Measurements from ENCODE around the gene OCEL1.

The OCEL1 gene

DNA sequence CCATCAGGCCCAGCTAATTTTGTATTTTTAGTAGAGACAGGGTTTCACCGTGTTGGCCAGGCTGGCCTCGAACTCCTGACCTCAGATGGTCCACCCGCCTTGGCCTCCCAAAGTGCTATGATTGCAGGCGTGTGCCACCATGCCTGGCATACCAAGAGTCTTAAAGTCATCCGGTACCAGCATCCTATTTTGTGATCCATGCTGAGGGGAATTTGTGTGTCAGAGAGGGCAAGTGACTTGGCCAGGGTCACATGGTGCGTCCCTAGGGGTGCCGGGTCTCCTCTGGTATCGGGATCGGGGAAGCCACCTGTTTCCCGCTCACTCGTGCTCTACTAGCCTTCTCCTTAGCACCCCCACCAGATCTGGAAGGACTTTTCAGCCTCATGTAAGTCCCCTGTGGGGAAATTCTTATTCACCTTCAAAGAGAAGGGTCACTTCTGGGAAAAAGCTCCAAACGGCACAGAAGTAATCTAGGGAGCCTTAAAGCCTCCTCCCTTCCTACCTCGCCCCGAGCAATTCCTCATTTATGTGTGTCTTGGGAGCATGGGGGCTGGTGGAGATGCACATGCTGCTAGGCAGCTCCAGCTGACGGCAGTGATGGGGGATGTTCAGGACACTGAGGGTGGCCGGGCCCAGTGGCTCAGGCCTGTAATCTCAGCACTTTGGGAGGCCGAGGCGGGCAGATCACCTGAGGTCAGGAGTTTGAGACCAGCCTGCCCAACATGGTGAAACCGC, 49.6 kb downstream of the OCEL1 start:
- POLR2A ChIA-PET: no interaction called here
- 100% methylated on average over 15 of the region's 19 CpGs for WGBS (ENCODE audit: insufficient coverage)

More for the DNA sequence above, 49.6 kb downstream of the OCEL1 start:
- no peak for DNase-seq
- Histone ChIP-seq H3K27ac (ENCODE audit: insufficient read depth in 1 of 2, low read depth in 1 of 2, low read length in 2 of 2, poor library complexity in 1 of 2, severe bottlenecking in 2 of 2) (no peak overlapping the region), H3K9me3 (ENCODE audit: control extremely low read depth in 1 of 5, control insufficient read depth in 4 of 5, insufficient read depth in 2 of 5, low read depth in 1 of 5, low read length in 4 of 5) (no peaks in the 10 kb centered on the region), H3K36me3 (ENCODE audit: control insufficient read depth in 4 of 4, insufficient read depth in 4 of 4, low read length in 3 of 4) (peaks cover 20 to 58% (median 44%) of the 10 kb centered on the region in 4 experiments), H3K27me3 (replicated peaks in 2 of 5; ENCODE audit: control insufficient read depth in 4 of 5, insufficient read depth in 5 of 5, low read length in 4 of 5) (no peaks in the 10 kb centered on the region), H3K4me1 (ENCODE audit: control extremely low read depth in 1 of 4, control insufficient read depth in 4 of 4, insufficient read depth in 4 of 4, low read length in 3 of 4) (no peaks in the 10 kb centered on the region), H3K4me3 (ENCODE audit: control insufficient read depth in 1 of 7, extremely low read depth in 1 of 7, insufficient read depth in 4 of 7, low read depth in 2 of 7, low read length in 6 of 7) (no peak overlapping the region)
- CTCF ChIA-PET: no interaction called here

All from common myeloid progenitor, CD34-positive (primary cell).